SK-N-SH (cell line): Measurements from ENCODE around the gene CA10.

Source experiments
- CTCF ChIP-seq: fragments of 200-600 bp; sonication (generic); IDR thresholded peaks from 2 replicates; pipeline ENCODE4 v1.6.1; 2017; ENCODE audit warnings: antibody characterized with exemption, mild to moderate bottlenecking, moderate library complexity
- EP300 ChIP-seq, 2 experiments: IDR thresholded peaks; 2 replicates each; pipeline versions ENCODE4 v1.4.0 to v1.6.1; 2012; ENCODE audit warnings: borderline replicate concordance in 1 of 2, low read depth in 1 of 2, low read length in 1 of 2
- GATA2 ChIP-seq: sonication (generic); formaldehyde crosslinking; IDR thresholded peaks from 2 replicates; pipeline ENCODE4 v1.5.0; 2020; ENCODE audit warnings: mild to moderate bottlenecking, missing genetic modification reagents
- MXI1 ChIP-seq: IDR thresholded peaks from 2 replicates; pipeline ENCODE4 v1.6.1; 2012; ENCODE audit warnings: mild to moderate bottlenecking, low read depth, low read length, improper control_type of control experiment

GRCh38 chr17:51815097-51815496 lies 343.4 kb downstream of the CA10 start:
- TF ChIP-seq EP300 (IDR thresholded peaks at IDR 0.05; ENCODE audit: borderline replicate concordance in 1 of 2, low read depth in 1 of 2, low read length in 1 of 2) = no peak
- no peak for TF ChIP-seq CTCF
- no peak for TF ChIP-seq MXI1
- no peak for TF ChIP-seq GATA2 (CRISPR knock-in tag)
